Sigmoid colon (tissue), 7 donors: Measurements from ENCODE around the gene PRCC. TPM values are rescaled to one million over a fixed set of nuclear protein-coding genes. Genes with fewer than 3 reads are reported as not detected.
A peak's percentile ranks its signal among the peaks of the same experiment; 100 is the strongest.

Experiments
- DNase-seq: peaks from one replicate; pipeline ENCODE4 v3.0.0-alpha.2; 2019
- H3K27ac ChIP-seq, 4 donors: fragments of 200-600 bp; sonication (generic); one replicate each; pipeline ENCODE4 v1.5.1; 2016 to 2019; ENCODE audit warnings: mild to moderate bottlenecking in 1 of 4
- H3K27me3 ChIP-seq, 3 donors: fragments of 200-600 bp; sonication (generic); one replicate each; pipeline ENCODE4 v1.5.1; 2019; ENCODE audit warnings: mild to moderate bottlenecking in 1 of 3
- H3K36me3 ChIP-seq, 4 donors: fragments of 200-600 bp; sonication (generic); one replicate each; pipeline ENCODE4 v1.5.1; 2016 to 2019
- H3K4me1 ChIP-seq, 4 donors: fragments of 200-600 bp; sonication (generic); one replicate each; pipeline ENCODE4 v1.5.1; 2017 to 2019
- H3K4me3 ChIP-seq, 4 donors: fragments of 200-600 bp; sonication (generic); one replicate each; pipeline ENCODE4 v1.5.1; 2017 to 2019; ENCODE audit warnings: mild to moderate bottlenecking in 2 of 4, moderate library complexity in 1 of 4
- H3K9me3 ChIP-seq, 4 donors: fragments of 200-600 bp in 3 of 4; sonication (generic) in 3 of 4; one replicate each; pipeline versions ENCODE4 v1.5.1 to v1.6.1; 2013 to 2019
- CTCF ChIP-seq, 4 experiments: fragments of 450-650 bp in 3 of 4; fragments of 200-600 bp in 1 of 4; IDR thresholded peaks; one replicate each; pipeline ENCODE4 v1.5.1; 2016 to 2019; ENCODE audit warnings: antibody characterized with exemption in 4 of 4, mild to moderate bottlenecking in 3 of 4, moderate library complexity in 2 of 4
- EP300 ChIP-seq, 4 donors: sonication (generic); formaldehyde crosslinking; IDR thresholded peaks; one replicate each; pipeline ENCODE4 v1.6.1; 2017; ENCODE audit warnings: antibody characterized with exemption in 4 of 4
- POLR2A ChIP-seq, 2 donors: fragments of 450-650 bp; IDR thresholded peaks; one replicate each; pipeline ENCODE4 v1.6.1; 2016; ENCODE audit warnings: antibody characterized with exemption in 2 of 2, mild to moderate bottlenecking in 2 of 2, moderate library complexity in 2 of 2
- POLR2AphosphoS5 ChIP-seq, 4 donors: sonication (generic); formaldehyde crosslinking; IDR thresholded peaks; one replicate each; pipeline ENCODE4 v1.6.1; 2017; ENCODE audit warnings: antibody characterized with exemption in 4 of 4
- WGBS, 2 donors: extraction: QIAGEN DNeasy Blood & Tissue Kit; methylation state at CpG; one replicate each; pipeline ENCODE4 v1.1.7; 2013; 5-methylcytosine and 5-hydroxymethylcytosine counted together
- intact Hi-C: fragments of 100-400 bp; cut with DNase I; formaldehyde crosslinking; loops from one replicate; pipeline ENCODE4 v1.15.1; 2023
- polyA plus RNA-seq, 3 donors: library from polyadenylated mRNA; stranded (reverse); fragments of 200-250 nt; gene quantifications; one replicate each; pipeline ENCODE4 v1.2.3, GENCODE V29; 2013
- total RNA-seq, 4 donors: library from RNA; depleted of rRNA; stranded (reverse); fragments of >200 nt; gene quantifications; one replicate each; pipeline ENCODE4 v1.1.0, GENCODE V29; 2016
- donor health status: healthy with polysubstance abuse.
- donor health status: Bipolar disorder and iron deficiency.
- donor health status: healthy.

Gene PRCC
- total and polyA plus RNA-seq, 7 donors: 27.5 to 49.7 (median 34.1) TPM

- Histone ChIP-seq H3K4me3 (peak overlapping the region; percentile 13 to 54 (median 45)), H3K27ac (peak overlapping the region in 3 of 4 donors; percentile 57 to 77 (median 66)), H3K9me3 (no peaks in the 10 kb centered on the region), H3K4me1 (peaks cover 0 to 17% (median 13%) of the 10 kb centered on the region in 4 donors), H3K36me3 (no peaks in the 10 kb centered on the region), H3K27me3 (peaks cover 0 to 16% (median 0%) of the 10 kb centered on the region in 3 donors)
- WGBS, 2 donors: 5 to 10% methylated on average over 60 of the region's 60 CpGs
- peak; percentile 83 for DNase-seq
- intact Hi-C loops: no loop called here
- no peak for TF ChIP-seq POLR2A (IDR thresholded peaks at IDR 0.05)
- TF ChIP-seq CTCF (IDR thresholded peaks at IDR 0.05): peak in 3 of 4 experiments; percentile 31 to 53 (median 52)
Observed at GRCh38 chr1:156813750-156814570, 46.6 kb downstream of the PRCC start.

- Histone ChIP-seq H3K9me3 (no peaks in the 10 kb centered on the region), H3K4me3 (peak overlapping the region in 2 of 4 donors; percentile 52 to 54), H3K27me3 (peaks cover 0 to 16% (median 0%) of the 10 kb centered on the region in 3 donors), H3K4me1 (peaks cover 0 to 17% (median 13%) of the 10 kb centered on the region in 4 donors), H3K27ac (peak overlapping the region; percentile 57 to 77 (median 63)), H3K36me3 (no peaks in the 10 kb centered on the region)
- TF ChIP-seq EP300 (IDR thresholded peaks at IDR 0.05) (no peak), POLR2A (IDR thresholded peaks at IDR 0.05) (no peak), POLR2AphosphoS5 (IDR thresholded peaks at IDR 0.05) (no peak)
- no peak for DNase-seq
- WGBS, 2 donors: 84 to 86% methylated on average over 7 of the region's 7 CpGs
- intact Hi-C loops: no loop called here
Observed at GRCh38 chr1:156814571-156815260, 47.4 kb downstream of the PRCC start.

- no peaks in the 10 kb centered on the region for H3K9me3 ChIP-seq
- peak overlapping the region; percentile 57 to 77 (median 63) for H3K27ac ChIP-seq
- WGBS, 2 donors: 68% methylated on average over 5 of the region's 5 CpGs
- intact Hi-C loops: no loop called here
- H3K36me3 ChIP-seq: no peaks in the 10 kb centered on the region
- peak; percentile 41 to 72 (median 56) for TF ChIP-seq POLR2AphosphoS5 (IDR thresholded peaks at IDR 0.05)
- TF ChIP-seq CTCF (IDR thresholded peaks at IDR 0.05): no peak
- no peak for TF ChIP-seq EP300 (IDR thresholded peaks at IDR 0.05)
- TF ChIP-seq POLR2A (IDR thresholded peaks at IDR 0.05): no peak
- H3K4me1 ChIP-seq: peaks cover 0 to 17% (median 13%) of the 10 kb centered on the region in 4 donors
- H3K27me3 ChIP-seq: peaks cover 0 to 16% (median 0%) of the 10 kb centered on the region in 3 donors
- H3K4me3 ChIP-seq: peak overlapping the region in 3 of 4 donors; percentile 22 to 36 (median 30)
- peak; percentile 92 for DNase-seq
Observed at GRCh38 chr1:156815307-156815826, 48.0 kb downstream of the PRCC start.

- H3K4me3 ChIP-seq: peak overlapping the region in 3 of 4 donors; percentile 22 to 36 (median 30)
- H3K4me1 ChIP-seq: peaks cover 0 to 17% (median 13%) of the 10 kb centered on the region in 4 donors
- intact Hi-C loops: no loop called here
- no peak for DNase-seq
- no peaks in the 10 kb centered on the region for H3K9me3 ChIP-seq
- peaks cover 0 to 16% (median 0%) of the 10 kb centered on the region in 3 donors for H3K27me3 ChIP-seq
- H3K36me3 ChIP-seq: no peaks in the 10 kb centered on the region
- 68 to 75% methylated on average over 10 of the region's 10 CpGs for WGBS, 2 donors
- no peak for TF ChIP-seq CTCF (IDR thresholded peaks at IDR 0.05)
- TF ChIP-seq EP300 (IDR thresholded peaks at IDR 0.05): no peak
- no peak for TF ChIP-seq POLR2AphosphoS5 (IDR thresholded peaks at IDR 0.05)
- TF ChIP-seq POLR2A (IDR thresholded peaks at IDR 0.05): no peak
- peak overlapping the region; percentile 57 to 72 (median 61) for H3K27ac ChIP-seq
Observed at GRCh38 chr1:156815961-156816422, 48.7 kb downstream of the PRCC start.
